ENCODE measurements around the gene IFITM5. TPM values are rescaled to one million over a fixed set of nuclear protein-coding genes. Genes with fewer than 3 reads are reported as not detected.
A peak's percentile ranks its signal among the peaks of the same experiment; 100 is the strongest.
"Not testable (repeated sequence)": the region's sequence is repeated elsewhere in the genome, so short reads cannot be mapped to it uniquely, and the experiment has no call there.

IFITM5 gene
- total RNA-seq, 1 donor from 2014 or later: not detected

DNA sequence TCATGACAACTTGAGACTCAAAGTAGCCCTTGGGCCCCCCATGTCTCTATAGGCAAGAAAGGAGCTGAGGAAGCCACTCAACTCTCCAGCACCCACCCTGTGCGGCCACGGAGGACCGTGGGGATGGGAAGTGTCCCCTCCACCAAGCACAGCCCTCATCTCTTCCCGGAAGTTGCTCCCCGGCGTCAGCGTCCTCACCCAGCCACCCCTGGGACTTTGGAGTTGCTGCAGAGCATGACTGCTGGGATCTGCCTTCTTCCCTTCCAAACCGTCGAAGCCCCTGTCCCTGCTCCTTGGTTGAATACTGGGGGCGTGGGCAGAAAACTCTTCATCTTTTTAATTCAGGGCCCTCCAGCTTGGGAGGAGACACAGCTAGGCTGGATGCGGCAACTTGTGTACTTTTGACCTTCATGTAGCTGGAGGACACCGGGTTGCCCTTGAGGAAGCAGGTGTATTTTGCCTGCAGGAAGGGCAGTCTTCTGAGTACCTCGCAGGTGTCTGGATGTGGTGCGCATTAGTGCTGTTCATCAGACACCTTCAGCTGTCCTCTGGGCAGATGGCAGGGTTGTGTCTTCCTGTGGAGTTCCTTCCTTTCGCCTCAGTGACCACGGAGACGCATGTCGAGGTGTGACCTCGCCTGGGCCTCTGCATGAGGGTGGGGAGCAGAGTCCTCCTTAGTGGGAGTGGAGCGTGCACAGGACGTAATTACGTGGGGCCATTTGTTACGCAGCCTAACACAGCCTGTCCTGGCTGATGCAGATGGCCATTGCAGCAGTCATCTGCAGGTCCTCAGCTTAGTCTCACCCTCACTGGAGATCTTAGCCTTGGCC lies 33.5 kb upstream of the IFITM5 start:
- no peak for DNase-seq (ENCODE audit: low spot score in 2 of 2, unreplicated experiment in 2 of 2)
- peak overlapping the region; percentile 21 for H3K27ac Mint-ChIP-seq
- no peaks in the 10 kb centered on the region for H3K36me3 Mint-ChIP-seq
- H3K4me3 Mint-ChIP-seq: no peak overlapping the region
- H3K27me3 Mint-ChIP-seq (ENCODE audit: low read depth): no peaks in the 10 kb centered on the region
- TF ChIP-seq, protein P1, sequence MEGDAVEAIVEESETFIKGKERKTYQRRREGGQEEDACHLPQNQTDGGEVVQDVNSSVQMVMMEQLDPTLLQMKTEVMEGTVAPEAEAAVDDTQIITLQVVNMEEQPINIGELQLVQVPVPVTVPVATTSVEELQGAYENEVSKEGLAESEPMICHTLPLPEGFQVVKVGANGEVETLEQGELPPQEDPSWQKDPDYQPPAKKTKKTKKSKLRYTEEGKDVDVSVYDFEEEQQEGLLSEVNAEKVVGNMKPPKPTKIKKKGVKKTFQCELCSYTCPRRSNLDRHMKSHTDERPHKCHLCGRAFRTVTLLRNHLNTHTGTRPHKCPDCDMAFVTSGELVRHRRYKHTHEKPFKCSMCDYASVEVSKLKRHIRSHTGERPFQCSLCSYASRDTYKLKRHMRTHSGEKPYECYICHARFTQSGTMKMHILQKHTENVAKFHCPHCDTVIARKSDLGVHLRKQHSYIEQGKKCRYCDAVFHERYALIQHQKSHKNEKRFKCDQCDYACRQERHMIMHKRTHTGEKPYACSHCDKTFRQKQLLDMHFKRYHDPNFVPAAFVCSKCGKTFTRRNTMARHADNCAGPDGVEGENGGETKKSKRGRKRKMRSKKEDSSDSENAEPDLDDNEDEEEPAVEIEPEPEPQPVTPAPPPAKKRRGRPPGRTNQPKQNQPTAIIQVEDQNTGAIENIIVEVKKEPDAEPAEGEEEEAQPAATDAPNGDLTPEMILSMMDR (IDR thresholded peaks at IDR 0.05; ENCODE audit: unreplicated experiment): no peak
- no peaks in the 10 kb centered on the region for H3K9me3 Mint-ChIP-seq
- H3K4me1 Mint-ChIP-seq: peaks cover 38% of the 10 kb centered on the region

DNA sequence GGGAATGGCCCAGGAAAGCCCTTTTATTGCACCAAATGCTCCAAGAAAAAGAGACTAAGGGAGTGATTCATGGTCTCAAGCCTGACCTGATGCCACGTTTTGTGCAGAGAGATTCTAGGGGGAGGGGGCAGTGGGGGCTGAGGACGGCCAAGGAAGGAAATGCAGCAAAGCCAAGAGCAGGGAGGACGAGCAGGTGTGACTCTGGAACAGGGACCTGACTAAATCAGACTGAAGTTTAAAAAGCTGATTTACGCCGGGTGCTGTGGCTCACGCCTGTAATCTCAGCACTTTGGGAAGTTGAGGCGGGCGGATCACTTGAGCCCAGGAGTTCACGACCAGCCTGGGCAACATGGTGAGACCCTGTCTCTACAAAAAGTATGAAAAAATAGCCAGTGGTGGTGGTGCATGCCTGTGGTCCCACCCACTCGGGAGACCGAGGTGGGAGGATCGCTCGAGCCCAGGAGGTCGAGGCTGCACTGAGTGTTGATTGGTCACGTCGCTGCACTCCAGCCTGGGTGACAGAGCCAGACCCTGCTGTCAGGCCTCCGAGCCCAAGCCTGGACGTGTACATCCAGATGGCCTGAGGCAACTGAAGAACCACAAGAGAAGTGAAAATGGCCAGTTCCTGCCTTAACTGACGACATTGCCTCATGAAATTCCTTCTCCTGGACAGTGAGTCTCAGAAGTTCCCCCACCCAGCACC lies 32.2 kb upstream of the IFITM5 start:
- TF ChIP-seq, protein P1 (IDR thresholded peaks at IDR 0.05; ENCODE audit: unreplicated experiment): no peak
- Mint-ChIP-seq H3K27me3 (ENCODE audit: low read depth) (no peaks in the 10 kb centered on the region), H3K27ac (peak overlapping the region; percentile 6), H3K4me1 (peaks cover 39% of the 10 kb centered on the region), H3K36me3 (no peaks in the 10 kb centered on the region), H3K9me3 (no peaks in the 10 kb centered on the region), H3K4me3 (no peak overlapping the region)
- DNase-seq (ENCODE audit: low spot score in 2 of 2, unreplicated experiment in 2 of 2): no peak

DNA sequence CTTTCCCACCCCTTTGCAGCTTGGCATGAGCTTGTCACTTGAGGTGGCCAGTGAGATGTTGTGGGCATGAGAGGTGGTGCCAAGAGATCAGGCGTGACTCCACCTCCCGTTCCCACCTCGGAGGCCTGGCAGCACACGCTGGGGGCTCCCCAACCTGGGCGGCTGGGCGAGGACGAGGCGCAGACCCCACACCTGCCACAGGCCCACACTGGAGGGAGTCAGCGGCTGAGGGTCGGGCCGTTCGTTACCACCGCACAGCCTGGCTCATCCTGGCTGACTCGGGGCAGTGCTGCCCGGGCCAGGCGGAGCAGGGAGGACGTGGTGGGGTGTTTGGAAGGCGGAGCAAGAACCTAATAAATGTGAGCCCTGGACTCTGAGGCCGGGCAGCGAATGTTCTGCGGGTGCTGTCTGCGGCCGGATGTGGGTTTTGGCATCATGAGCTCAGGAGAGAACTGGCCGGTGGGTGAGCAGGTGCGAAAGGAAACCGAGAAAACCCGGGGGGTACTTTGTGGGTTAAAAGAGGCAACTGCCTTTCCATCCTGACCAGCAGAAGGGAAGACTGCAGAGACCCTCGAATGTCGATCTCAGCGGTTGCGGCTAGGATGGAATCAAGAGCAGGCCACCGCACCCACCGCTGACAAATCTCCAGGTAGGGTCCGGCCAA lies 31.5 kb upstream of the IFITM5 start:
- Mint-ChIP-seq H3K27ac (peak overlapping the region; percentile 6), H3K4me1 (peaks cover 38% of the 10 kb centered on the region), H3K9me3 (no peaks in the 10 kb centered on the region), H3K27me3 (ENCODE audit: low read depth) (no peaks in the 10 kb centered on the region), H3K4me3 (no peak overlapping the region), H3K36me3 (no peaks in the 10 kb centered on the region)
- TF ChIP-seq, protein P1 (IDR thresholded peaks at IDR 0.05; ENCODE audit: unreplicated experiment): no peak
- no peak for DNase-seq (ENCODE audit: low spot score in 2 of 2, unreplicated experiment in 2 of 2)

DNA sequence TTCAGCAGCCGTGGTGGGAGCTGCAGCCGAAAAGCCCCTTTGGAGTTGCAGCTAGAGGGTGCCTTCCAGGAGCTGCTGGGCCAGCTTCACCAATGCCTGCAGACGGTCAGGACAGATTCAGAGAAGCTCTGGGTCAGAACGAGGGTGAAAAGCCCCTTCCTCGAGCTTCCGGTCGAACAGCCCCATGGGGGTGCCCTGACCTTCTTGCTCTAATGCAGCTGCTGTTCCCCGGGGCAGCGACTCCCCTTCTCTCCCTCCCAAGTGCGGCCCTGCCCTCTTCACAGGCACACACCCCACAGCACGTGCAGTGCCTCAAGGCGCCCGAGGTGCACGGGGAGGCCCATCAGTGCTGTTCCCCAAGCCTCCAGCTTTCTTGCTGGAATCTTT lies 31.0 kb upstream of the IFITM5 start:
- no peak overlapping the region for H3K27ac Mint-ChIP-seq
- H3K27me3 Mint-ChIP-seq (ENCODE audit: low read depth): no peaks in the 10 kb centered on the region
- no peak overlapping the region for H3K4me3 Mint-ChIP-seq
- DNase-seq (ENCODE audit: low spot score in 2 of 2, unreplicated experiment in 2 of 2): no peak
- TF ChIP-seq, protein P1 (IDR thresholded peaks at IDR 0.05; ENCODE audit: unreplicated experiment): no peak
- H3K9me3 Mint-ChIP-seq: no peaks in the 10 kb centered on the region
- H3K36me3 Mint-ChIP-seq: no peaks in the 10 kb centered on the region
- peaks cover 37% of the 10 kb centered on the region for H3K4me1 Mint-ChIP-seq

DNA sequence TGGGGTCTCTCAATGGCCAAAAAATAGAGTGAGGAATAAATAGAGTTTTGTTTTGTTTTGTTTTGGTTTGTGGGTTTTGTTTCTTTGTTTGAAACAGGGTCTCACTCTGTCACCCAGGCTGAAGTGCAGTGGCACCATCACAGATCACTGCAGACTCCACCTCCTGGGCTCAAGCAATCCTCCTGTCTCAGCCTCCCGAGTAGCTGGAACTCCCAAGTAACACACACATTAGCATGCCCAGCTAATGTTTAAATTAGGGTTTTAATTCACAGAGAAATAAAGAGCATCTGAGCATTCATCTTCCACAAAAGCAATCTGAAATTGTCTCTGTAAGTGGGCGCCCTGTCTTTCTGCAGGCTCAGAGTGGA lies 30.5 kb upstream of the IFITM5 start:
- TF ChIP-seq, protein P1 (IDR thresholded peaks at IDR 0.05; ENCODE audit: unreplicated experiment): no peak
- Mint-ChIP-seq H3K4me3 (no peak overlapping the region), H3K9me3 (no peaks in the 10 kb centered on the region), H3K27me3 (ENCODE audit: low read depth) (no peaks in the 10 kb centered on the region), H3K4me1 (peaks cover 38% of the 10 kb centered on the region), H3K36me3 (no peaks in the 10 kb centered on the region), H3K27ac (peak overlapping the region; percentile 89)
- no peak for DNase-seq (ENCODE audit: low spot score in 2 of 2, unreplicated experiment in 2 of 2)

DNA sequence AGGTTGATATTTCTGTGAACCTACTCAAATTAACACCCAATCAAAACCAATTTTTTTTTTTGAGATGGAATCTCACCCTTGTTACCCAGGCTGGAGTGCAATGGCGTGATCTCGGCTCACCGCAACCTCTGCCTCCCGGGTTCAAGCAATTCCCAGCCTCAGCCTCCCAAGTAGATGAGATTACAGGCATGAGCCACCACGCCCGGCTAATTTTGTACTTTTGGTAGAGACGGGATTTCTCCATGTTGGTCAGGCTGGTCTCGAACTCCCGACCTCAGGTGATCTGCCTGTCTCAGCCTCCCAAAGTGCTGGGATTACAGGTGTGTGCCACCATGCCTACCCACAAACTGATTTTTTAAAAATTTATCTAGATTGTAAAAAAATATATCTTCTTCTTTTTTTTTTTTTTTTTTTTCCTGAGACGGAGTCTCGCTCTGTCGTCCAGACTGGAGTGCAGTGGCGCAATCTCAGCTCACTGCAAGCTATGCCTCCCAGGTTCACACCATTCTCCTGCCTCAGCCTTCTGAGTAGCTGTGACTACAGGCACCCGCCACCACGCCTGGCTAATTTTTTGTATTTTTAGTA lies 29.3 kb upstream of the IFITM5 start:
- DNase-seq (ENCODE audit: low spot score in 2 of 2, unreplicated experiment in 2 of 2); H3K36me3 Mint-ChIP-seq; H3K27me3 Mint-ChIP-seq (ENCODE audit: low read depth); H3K9me3 Mint-ChIP-seq; H3K4me3 Mint-ChIP-seq: not testable (repeated sequence)
- Mint-ChIP-seq H3K27ac (peak overlapping the region; percentile 89), H3K4me1 (peaks cover 37% of the 10 kb centered on the region)
